ENCODE data around the gene LARGE1.

LARGE1 gene

DNA sequence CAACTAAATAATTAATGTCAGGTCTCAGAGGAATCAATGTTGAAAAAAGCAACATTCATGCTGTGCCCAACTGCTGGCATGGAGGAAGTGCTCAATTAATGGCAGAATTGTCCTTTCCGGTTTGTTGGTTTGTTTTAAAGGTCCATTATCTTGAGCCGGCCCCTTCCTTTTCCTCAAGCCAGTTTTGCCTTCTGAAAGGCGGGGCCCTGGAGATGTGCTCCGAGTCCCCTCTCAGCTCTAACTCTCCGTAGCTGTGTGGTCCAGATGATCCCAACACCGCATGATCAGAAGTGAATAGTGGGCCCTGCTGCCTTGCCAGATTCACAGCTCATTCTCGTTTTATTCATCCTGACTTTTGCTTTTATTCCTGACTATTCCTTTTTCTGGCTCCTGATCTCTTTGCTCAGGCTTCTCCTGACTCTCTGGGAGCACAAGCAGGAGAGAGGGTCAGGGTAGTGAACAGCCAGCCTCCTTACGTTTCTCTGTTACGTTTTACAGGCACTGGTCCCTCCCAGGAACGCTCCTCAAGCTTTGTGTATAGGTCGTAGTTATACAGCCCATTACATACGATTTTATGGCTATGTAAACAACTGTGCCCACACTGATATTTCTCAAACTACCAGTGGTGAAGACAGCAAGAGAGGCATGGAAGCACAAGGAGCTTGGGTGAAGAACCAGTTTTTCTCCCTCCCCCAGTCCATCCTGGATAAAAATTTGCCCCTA, 265.9 kb downstream of the LARGE1 start:
- no peak for DNase-seq

DNA sequence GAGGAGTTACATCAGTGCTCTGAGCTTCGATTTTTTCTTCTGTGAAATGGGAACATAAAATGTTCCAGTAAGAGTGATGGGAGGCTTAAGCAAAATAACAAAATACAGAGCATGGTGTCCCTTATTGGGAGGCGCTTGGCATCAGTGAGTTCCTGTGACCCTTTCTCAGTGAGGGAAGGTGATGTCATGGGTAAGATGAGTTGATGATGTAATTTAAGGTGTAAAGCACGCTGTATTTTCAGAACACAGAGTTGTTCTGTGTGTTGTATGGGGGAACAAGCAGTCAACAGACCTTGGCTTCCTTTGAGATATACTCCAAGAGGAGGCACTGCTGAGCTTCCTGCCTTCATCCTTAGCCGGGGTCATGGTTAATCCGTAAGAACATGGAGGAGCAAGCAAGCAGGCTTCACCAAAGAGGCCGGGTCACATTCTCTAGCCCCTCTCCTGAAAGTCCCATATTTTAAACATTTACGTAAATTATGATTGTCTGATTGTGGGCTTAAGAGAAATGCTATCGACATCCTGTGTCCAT, 266.7 kb downstream of the LARGE1 start:
- DNase-seq = no peak

DNA sequence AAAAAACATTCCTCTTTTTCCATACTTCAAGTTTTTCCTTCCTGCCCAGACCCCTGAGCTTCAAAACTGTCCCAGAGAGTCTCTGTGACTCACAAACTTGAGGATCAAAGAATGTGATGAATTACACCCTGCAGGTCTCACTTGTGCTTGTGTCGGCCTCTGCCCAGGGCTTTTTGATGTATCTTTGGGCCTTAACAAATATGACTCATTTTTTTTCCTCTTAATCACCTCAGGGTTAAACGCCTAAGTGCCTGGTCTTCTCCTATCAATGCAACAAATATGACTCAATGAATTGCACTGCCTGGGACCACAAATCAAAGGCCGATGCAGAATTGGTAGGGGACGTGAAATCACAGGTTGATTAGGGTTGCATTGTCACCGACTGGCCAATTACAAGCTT, 267.7 kb downstream of the LARGE1 start:
- no peak for DNase-seq

DNA sequence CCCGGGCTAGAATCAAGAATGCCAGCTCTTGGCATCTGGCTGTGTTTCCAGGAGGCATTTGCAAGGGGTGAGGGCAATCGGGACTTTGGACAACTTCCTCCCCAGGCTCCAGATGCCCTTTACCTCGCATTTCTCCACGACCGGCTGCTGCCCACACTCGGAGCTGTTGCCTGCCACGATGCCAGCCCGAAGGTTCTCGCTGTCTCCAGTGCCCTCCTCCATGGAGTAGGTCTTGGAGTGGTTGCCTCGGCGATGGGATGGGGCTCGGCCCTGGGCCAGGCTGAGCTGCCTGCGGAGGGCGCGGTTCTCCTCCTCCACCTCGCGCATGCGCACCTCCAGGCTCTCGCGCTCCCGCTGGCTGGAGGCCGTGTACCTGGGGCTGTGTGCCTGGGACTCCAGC, 270.0 kb downstream of the LARGE1 start:
- no peak for DNase-seq

DNA sequence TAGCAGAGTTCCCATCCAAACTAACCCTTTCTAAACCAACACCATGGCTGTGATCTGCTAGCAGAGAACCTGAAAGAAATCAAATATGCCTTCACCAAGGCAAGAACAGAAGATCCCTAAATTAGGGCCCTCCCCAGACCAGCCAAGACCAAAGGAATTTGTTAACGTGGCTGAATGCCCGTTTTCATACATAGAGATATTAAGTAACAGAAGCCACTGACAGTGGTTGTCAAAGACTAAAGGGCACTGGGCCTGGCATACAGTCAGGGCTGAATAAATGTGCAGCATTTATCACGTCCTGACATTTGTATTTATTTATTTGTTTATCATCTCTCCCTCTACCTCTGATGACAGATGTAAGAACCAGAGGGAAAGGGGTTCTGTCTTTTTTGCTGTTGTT, 271.8 kb downstream of the LARGE1 start:
- no peak for DNase-seq

DNA sequence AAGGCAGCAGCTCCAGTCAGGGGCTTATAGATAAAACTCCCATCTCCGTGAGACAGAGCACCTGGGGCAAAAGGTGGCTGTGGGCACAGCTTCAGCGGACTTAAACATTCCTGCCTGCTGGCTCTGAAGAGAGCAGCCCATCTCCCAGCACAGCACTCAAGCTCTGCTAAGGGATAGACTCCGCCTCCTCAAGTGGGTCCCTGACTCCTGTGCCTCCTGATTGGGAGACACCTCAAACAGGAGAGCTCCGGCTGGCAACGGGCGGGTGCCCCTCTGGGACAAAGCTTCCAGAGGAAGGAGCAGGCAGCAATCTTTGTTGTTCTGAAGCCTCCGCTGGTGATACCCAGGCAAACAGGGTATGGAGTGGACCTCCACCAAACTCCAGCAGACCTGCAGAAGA, 279.4 kb downstream of the LARGE1 start:
- DNase-seq = no peak

DNA sequence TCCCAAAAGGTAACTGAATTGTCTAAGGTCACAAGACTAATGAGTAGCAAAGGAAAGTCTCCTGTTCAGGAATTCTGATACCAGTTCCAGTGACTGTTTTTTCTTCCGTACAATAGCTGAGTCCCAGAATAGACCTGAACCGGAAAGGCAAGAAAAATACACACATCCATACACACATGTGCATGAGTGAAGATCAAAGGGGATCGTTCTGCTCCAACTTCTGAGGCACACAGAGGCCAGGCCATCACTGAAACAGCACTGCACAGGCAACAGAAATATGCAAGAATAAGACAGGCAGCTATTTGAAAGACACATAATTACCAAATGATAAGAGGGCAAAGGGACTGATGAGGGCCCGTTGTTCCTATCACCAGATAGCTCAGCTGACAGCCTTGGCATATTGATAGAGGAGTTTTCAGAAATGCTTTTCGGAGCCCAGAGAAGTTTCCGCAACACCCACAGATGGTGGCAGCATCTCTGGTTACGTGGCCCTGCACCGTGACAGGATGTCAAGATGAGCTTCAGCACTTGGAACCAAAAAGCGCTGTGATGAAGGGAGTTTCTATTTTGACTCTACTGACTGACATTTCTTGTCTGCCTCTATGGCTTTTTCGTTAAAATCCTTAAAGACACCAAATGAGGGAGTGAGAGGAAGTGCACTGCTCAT, 280.6 kb downstream of the LARGE1 start:
- no peak for DNase-seq

DNA sequence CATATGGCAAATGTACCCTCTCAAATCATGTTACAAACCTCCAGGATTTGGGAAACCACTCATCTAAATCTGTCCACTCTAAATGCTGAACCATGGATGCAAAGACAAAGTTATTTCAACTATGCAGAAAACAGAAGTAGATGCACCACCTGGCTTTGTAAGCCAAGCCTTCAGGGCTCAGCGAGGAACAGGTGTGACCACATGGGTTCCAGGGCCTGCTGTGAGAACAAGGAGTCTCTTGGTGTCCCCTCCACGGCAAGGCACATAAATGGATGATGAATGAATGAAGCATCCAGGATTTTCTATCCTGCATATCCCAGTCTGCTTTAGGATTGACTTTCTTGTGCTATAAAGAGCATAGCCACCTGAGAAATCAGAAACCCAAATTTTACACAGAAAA, 284.5 kb downstream of the LARGE1 start:
- DNase-seq = no peak

DNA sequence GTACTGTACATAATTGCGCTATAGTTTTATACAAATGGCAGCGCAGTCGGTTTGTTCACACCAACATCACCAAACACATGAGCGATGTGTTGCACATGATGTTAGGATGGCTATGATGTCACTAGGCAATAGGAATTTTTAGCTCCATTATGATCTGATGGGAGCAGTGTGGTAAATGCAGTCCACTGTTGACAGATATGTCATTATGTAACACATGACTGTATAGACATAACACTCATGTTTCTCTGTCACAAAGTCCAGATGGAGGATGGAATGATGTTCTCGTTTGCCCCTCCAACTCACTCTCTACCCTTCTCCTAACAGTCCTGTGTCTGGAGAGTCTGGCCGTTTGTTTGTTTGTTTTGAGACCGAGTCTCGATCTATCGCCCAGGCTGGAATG, 288.5 kb downstream of the LARGE1 start:
- DNase-seq = no peak

DNA sequence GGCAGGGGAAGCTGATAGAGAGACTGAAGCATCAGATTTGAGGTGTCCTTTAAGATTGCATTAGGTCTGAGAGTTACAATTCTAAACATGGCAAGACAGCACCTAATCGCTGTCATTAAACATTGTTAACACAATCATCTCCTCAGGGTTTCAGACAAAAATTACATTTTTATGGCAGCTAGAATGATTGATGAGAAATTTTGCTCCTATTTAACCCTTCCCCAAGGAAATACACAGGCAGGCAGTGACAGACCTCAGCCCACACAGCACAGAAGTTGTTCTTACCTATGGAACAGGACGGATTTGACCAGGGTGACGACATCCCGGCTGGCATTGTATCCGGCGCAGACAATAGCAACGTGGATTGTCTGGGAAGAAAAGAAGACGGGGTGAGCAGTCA, 294.3 kb downstream of the LARGE1 start:
- DNase-seq = no peak

DNA sequence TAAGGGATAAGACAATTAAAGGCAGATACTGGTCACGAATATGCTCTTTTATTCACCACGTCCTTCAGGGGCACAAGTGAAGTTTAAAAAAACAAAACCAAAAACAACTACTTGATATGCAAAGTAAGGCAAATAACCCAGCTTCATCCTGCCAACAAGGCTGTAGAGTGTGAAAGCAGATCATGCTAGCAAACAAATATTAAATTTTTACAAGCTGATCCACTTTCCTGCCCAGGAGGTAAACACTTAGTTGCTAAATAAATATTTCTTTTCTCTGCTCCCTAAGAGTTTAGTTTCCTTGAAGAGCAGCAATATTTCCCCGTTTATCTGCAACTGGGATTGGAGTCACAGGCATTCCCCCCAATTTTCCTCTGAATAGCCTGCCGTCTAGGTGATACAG, 300.2 kb downstream of the LARGE1 start:
- DNase-seq = no peak

DNA sequence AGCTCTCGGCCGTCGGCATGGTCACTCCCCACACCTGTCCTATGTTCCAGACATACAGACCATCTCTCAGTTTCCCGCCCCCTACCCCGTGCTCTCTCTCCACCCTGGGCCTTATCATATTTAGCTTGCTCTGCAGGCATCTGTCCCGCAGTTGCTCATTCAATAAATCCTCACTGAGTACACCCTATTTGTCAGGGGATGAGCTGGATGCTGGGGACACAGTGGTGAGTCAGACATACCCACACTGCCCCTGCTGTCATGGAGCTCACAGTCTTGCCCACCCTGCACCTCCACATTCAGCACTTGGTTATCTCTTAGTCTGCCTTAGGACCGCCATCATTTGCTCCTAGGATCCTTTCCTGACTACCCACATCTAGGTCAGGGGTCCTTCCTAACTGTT, 313.8 kb downstream of the LARGE1 start:
- no peak for DNase-seq

DNA sequence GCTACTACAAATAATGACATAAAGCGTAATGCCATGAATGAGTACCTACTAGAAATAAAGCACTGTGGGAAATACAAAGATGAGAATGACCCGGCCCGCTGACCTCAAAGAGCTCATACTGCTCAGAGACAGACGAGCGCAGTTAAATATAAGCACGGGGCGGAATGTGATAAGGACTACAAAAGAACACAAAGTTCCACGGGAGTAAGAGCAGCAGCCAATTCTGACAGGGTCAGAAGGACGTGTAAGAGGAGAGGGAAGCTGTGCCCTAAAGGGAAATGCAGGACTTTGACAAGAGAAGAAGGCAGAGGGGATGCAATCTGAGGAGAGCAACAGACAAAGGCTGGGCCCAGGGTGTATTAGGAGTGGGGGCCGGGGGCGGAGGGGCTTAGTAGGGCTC, 314.6 kb downstream of the LARGE1 start:
- no peak for DNase-seq

DNA sequence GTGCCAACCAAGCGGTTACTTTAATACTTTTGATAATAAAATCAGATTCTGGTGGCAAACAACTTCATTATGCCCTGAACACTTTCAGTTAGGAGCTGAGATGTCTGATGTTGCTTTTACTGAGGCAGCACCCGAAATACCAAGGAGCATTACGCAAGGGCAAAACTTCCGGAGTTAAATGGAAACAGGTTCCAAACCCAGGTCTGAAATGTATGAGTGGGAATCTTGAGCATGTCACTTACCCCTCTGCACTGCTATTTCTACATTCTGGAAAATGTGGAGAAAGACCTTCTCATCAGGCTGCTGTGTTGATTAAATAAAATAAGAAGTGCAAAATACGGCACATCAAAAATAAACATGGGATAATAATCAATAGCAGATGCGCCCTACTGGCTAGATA, 315.1 kb downstream of the LARGE1 start:
- DNase-seq = no peak

DNA sequence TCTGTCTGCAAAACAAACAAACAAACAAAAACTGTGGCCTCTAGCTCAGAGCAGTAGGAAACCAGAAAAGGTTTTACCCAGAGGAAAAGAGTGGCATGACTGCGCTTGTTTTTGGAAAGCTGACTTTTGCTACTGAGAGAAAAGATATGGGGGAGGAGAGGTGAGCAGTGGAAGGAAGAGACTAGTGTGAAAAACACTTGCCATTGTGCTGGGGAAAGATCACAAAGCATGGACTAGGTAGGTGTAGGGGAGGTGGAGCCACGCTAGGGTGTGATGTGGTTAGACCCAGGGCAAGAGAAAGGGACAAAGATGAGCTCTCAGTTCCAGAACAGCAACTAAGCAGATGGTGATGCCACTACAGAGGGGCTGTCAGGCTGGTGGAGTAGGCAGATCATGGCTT, 319.2 kb downstream of the LARGE1 start:
- DNase-seq = no peak

DNA sequence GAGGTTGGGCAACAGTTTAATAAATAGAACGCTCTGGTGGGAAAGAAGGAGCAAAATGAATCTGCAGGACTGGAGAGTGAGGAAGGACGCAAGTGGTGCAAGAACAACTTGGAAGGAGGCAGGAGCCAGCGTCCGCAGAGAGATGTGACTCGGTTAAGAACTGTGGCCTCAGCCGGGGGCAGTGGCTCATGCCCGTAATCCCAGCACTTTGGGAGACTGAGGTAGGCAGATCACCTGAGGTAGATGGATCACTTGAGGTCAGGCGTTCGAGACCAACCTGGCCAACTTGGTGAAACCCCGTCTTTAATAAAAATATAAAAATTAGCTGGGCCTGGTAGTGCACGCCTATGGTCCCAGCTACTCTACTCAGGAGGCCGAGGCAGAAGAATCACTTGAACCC, 319.7 kb downstream of the LARGE1 start:
- DNase-seq = no peak

DNA sequence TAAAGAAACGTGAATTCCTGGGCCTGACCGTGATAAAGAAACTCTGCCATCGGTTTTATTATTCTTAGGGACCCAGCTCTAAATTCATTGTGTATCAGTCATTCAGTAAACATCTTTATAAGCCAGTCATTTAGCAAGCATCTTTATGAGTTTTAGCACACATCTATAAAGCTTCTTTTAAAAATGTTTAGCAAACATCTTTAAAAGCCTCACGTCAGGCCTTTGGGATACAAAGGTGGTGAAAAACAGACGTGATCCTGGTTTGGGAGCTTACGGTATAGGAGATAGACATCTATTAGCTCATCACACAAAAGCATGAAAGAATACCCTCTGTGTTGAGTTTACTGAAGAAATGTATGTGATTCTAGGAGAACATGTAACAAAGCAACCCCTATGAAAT, 320.2 kb downstream of the LARGE1 start:
- no peak for DNase-seq

DNA sequence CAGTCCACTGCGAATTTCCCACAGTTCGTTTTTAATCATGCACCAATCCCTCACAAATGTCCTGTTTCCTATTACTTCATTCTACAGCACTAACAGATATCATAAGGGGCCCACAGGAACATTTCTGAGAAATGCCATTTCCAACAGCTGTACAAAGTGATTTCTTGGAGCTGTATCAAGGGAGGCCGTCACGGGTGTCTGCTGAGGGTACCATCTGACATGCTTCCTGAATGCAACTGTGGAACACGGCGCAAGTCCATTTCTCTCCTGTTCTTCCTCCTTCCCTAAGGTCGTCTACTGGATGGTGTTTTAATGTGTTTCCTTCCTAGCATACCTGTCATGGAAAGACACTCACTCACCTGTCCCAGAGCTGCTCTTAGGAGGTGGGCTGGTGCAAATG, 320.7 kb downstream of the LARGE1 start:
- DNase-seq = no peak

DNA sequence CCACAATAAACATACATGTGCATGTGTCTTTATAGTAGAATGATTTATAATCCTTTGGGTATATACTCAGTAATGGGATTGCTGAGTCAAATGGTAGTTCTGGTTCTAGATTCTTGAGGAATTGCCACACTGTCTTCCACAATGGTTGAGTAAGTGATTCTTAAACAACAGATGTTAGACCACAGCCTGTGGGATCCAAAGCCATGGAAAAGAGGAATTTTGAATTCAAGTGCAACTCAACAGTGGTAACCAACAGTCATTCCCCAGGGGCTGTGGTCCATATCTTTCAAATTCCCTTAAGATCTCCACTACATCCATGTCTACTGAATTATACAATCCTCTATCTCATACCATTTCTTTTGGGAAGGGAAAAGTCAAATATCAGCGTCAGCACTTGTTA, 321.5 kb downstream of the LARGE1 start:
- no peak for DNase-seq

DNA sequence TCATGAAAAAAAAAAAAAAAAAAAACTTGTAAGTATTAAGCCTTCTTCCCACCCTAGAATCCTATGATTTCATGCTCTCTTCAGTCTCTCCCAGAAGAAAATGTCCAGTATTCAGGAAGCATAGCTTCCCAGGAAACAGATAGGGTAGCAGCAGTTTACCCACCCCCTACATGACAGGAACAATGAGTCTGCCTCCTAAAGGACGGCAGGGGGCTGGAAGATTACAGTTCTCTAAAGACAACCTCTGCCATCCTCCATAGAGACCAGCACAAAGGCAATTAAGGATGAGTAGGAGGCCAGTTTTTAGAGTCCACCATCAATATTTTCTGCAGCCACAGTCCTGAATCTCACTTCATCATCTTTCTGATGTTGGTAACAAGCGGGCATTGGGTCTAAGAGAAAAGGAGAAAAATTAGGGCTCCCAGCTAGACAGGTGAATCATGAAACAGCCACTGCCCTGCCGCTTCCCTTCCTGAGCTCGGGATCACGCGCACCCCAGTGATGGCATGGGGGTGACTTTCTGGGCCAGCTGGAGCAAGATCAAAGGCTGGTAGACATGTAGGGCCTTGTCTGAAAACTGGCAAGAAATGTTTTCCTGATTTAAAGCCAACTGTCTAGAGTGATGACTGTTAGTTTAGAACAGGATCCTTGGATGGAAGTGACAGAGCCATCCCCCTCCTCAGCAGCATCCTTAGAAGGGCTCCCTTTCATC, 322.8 kb downstream of the LARGE1 start:
- DNase-seq = no peak

DNA sequence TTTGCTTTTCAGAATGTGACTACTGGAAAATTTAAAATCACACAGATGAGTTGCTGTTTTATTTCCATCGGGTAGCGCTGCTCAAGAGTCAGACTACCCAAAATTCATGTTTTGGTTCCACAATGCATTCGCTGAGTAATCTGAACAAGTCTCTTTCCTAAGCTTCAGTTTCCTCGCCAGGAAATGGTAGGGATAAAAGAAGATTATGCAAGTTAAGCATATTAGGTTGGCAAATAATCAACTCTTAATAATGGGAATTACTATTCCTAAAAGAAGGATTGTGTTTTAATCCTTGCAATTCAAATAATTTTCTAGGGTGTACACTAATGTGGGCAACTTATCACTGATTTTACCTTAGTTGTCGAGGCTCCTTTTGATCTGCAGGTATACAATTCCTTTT, 326.5 kb downstream of the LARGE1 start:
- no peak for DNase-seq

DNA sequence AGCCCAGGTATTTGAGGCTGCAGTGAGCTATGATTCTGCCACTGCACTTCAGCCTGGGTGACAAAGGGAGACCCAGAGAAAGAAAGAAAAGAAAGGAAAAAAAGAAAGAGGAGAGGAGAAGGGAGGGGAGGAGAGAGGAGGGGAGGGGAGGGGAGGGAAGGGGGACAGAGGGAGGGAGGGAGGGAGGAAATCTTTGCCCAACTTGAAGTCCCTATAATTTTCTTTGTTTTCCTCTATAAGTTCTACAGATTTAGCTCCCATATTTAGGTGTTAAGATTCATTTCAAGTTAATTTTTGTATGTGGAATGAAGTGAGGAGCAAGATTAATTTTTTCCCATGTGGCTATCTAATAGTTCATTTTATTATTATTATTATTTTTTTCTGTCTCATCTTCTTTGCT, 328.3 kb downstream of the LARGE1 start:
- DNase-seq = no peak

DNA sequence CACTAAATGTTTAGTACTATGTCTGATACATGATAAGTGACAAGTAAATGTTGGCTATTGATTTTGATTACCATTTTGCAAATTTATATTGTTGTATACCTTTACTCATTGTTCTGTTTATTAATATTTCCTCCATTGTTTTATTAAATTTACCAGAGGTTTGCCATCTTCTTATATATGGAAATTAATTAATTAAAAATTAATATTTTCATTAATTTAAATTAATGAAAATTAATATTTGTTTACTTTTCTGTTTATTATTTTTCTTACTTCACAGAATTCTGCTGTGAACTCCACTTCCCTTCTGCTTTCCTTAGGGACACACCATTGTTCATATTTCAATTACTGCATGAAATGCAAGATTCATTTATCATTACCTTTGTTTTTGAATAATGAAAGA, 331.0 kb downstream of the LARGE1 start:
- no peak for DNase-seq

DNA sequence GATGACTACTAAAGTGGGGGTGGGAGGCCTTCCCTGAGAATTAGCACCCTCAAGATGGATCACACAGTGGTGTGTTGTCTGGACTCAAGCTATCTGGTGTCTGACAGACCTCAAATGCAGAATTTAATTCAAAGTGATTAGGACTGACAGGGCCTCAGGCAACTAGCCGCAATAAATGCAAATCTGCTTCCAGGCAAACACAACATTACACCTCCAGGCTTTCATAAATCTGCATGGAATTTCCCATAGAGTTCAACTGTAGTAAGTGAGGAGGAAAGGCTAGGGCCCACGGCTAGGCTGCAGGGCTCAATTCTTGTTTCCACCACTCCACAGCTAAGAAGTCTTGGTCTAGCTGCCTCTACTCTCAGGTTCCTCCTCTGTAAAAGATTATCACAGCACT, 331.4 kb downstream of the LARGE1 start:
- no peak for DNase-seq
